Mesenchymal stem cell (in vitro differentiated cells and primary cell): Measurements from ENCODE around the gene PRKAR2A.

ENCODE experiments used
- DNase-seq: peaks from one replicate; pipeline ENCODE4 v3.0.0-alpha.2; 2013
- H2AFZ ChIP-seq: one replicate; pipeline ENCODE4 v1.6.1; 2013; ENCODE audit warnings: low read depth, mild to moderate bottlenecking, control low read depth, inconsistent platforms, low read length, moderate library complexity
- H2AK5ac ChIP-seq: 2 replicates; pipeline ENCODE4 v1.6.1; 2013; ENCODE audit warnings: low read length, moderate library complexity, mild to moderate bottlenecking, inconsistent platforms; ENCODE audit not compliant: severe bottlenecking
- H2BK120ac ChIP-seq: one replicate; pipeline ENCODE4 v1.6.1; 2013; ENCODE audit warnings: low read depth, mild to moderate bottlenecking, inconsistent platforms, low read length, moderate library complexity
- H2BK12ac ChIP-seq, 2 experiments: one replicate each; pipeline ENCODE4 v1.6.1; 2013; ENCODE audit warnings: inconsistent platforms in 2 of 2, low read length in 2 of 2, mild to moderate bottlenecking in 2 of 2, moderate library complexity in 2 of 2, control low read depth in 1 of 2
- H2BK15ac ChIP-seq: one replicate; pipeline ENCODE4 v1.6.1; 2013; ENCODE audit warnings: mild to moderate bottlenecking, low read depth, inconsistent platforms; ENCODE audit not compliant: poor library complexity, severe bottlenecking
- H2BK5ac ChIP-seq: 2 replicates; pipeline ENCODE4 v1.6.1; 2013; ENCODE audit warnings: low read depth, mild to moderate bottlenecking, low read length, control low read depth, inconsistent platforms; ENCODE audit not compliant: poor library complexity, severe bottlenecking
- H3K14ac ChIP-seq, 2 experiments: one replicate each; pipeline ENCODE4 v1.6.1; 2013; ENCODE audit warnings: inconsistent platforms in 2 of 2, low read length in 2 of 2, control low read depth in 1 of 2, mild to moderate bottlenecking in 1 of 2, moderate library complexity in 1 of 2
- H3K18ac ChIP-seq, 2 experiments: one replicate each; pipeline ENCODE4 v1.6.1; 2013; ENCODE audit warnings: inconsistent platforms in 2 of 2, low read length in 2 of 2, control low read depth in 1 of 2, low read depth in 1 of 2, mild to moderate bottlenecking in 1 of 2
- H3K23ac ChIP-seq, 2 experiments: one replicate each; pipeline ENCODE4 v1.6.1; 2013; ENCODE audit warnings: inconsistent platforms in 2 of 2, low read length in 2 of 2, mild to moderate bottlenecking in 2 of 2, moderate library complexity in 2 of 2, control low read depth in 1 of 2
- H3K27ac ChIP-seq: 2 replicates; pipeline ENCODE4 v1.5.1; 2013; ENCODE audit warnings: mild to moderate bottlenecking, moderate library complexity, low read length, control low read depth, inconsistent platforms; ENCODE audit not compliant: poor library complexity, severe bottlenecking
- H3K27me3 ChIP-seq, 2 experiments: 2 replicates each; pipeline versions ENCODE4 v1.6.1 to v1.7.0; 2013; ENCODE audit warnings: low read length in 2 of 2, mild to moderate bottlenecking in 2 of 2, moderate library complexity in 2 of 2, control low read depth in 1 of 2, inconsistent platforms in 1 of 2; ENCODE audit not compliant: control insufficient read depth in 1 of 2, insufficient read depth in 1 of 2
- H3K36me3 ChIP-seq, 2 experiments: 2 replicates each; pipeline versions ENCODE4 v1.6.1 to v1.7.0; 2013; ENCODE audit warnings: low read length in 2 of 2, control low read depth in 1 of 2, inconsistent platforms in 1 of 2, low read depth in 1 of 2, mild to moderate bottlenecking in 1 of 2; ENCODE audit not compliant: insufficient read depth in 2 of 2, control insufficient read depth in 1 of 2
- H3K4ac ChIP-seq, 2 experiments: one replicate each; pipeline ENCODE4 v1.6.1; 2013; ENCODE audit warnings: inconsistent platforms in 2 of 2, low read length in 2 of 2, mild to moderate bottlenecking in 2 of 2, moderate library complexity in 2 of 2, control low read depth in 1 of 2, low read depth in 1 of 2
- H3K4me1 ChIP-seq: 2 replicates; pipeline ENCODE4 v1.6.1; 2013; ENCODE audit warnings: low read depth, low read length, control low read depth; ENCODE audit not compliant: control insufficient read depth, insufficient read depth
- H3K4me2 ChIP-seq: 2 replicates; pipeline ENCODE4 v1.6.1; 2013; ENCODE audit warnings: low read length, mild to moderate bottlenecking, inconsistent platforms; ENCODE audit not compliant: poor library complexity, severe bottlenecking
- H3K4me3 ChIP-seq, 2 experiments: 2 replicates each; pipeline versions ENCODE4 v1.5.1 to v1.7.0; 2013; ENCODE audit warnings: low read length in 2 of 2, mild to moderate bottlenecking in 2 of 2, control low read depth in 1 of 2, low read depth in 1 of 2; ENCODE audit not compliant: insufficient read depth in 1 of 2
- H3K79me1 ChIP-seq: replicated peaks from 2 replicates; pipeline ENCODE4 v1.6.1; 2013; ENCODE audit warnings: mild to moderate bottlenecking, control low read depth, low read length, inconsistent platforms; ENCODE audit not compliant: poor library complexity, severe bottlenecking
- H3K9ac ChIP-seq: 2 replicates; pipeline ENCODE4 v1.7.0; 2013; ENCODE audit warnings: mild to moderate bottlenecking, low read length, moderate library complexity
- H3K9me3 ChIP-seq: 2 replicates; pipeline ENCODE4 v1.7.0; 2013; ENCODE audit warnings: mild to moderate bottlenecking, low read length; ENCODE audit not compliant: control insufficient read depth
- H4K8ac ChIP-seq: one replicate; pipeline ENCODE4 v1.6.1; 2013; ENCODE audit warnings: inconsistent platforms, mild to moderate bottlenecking, low read length, moderate library complexity
- H4K91ac ChIP-seq: one replicate; pipeline ENCODE4 v1.6.1; 2013; ENCODE audit warnings: mild to moderate bottlenecking, low read length, inconsistent platforms
- whole genome bisulfite sequencing: methylation state at CpG from one replicate; pipeline ENCODE4 v1.1.7; 2013; ENCODE audit warnings: mixed read lengths; 5-methylcytosine and 5-hydroxymethylcytosine counted together

The PRKAR2A gene

DNA sequence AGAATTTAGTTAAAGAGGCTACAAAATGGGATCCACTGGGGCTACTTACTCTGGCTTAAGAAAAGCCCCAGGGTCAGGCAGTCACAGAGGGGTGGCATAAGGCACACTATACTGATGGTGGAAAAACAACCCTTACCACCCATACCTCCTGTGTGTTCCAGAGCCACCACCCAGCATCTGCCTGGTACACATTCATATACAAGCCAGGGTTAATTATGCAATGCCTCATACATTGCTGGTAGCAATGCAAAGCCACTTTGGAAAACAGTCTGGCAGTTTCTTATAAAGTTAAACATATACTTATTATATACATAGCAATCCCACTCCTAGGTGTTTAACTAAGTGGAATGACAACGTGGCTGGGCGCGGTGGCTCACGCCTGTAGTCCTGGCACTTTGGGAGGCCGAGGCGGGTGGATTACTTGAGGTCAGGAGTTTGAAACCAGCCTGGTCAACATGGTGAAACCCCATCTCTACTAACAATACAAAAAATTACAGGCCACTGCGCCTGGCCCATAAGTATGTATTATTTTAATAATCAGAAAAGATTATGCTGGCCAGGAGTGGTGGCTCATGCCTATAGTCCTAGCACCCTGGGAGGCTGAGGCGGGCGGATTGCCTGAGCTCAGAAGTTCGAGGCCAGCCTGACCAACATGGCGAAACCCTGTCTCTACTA lies 146.8 kb downstream of the PRKAR2A start:
- no peak for DNase-seq
- Histone ChIP-seq H2AFZ (no peak overlapping the region), H3K4ac (no peak overlapping the region), H3K9ac (no peak overlapping the region), H3K27ac (no peak overlapping the region), H3K14ac (no peak overlapping the region), H2AK5ac (no peak overlapping the region), H2BK5ac (no peak overlapping the region), H3K4me1 (peaks cover 10% of the 10 kb centered on the region), H2BK12ac (no peak overlapping the region), H3K4me2 (no peak overlapping the region), H4K8ac (no peak overlapping the region), H2BK120ac (no peak overlapping the region), H3K79me1 (no peaks in the 10 kb centered on the region), H3K27me3 (no peaks in the 10 kb centered on the region), H3K36me3 (peaks cover 31 to 34% of the 10 kb centered on the region in 2 experiments), H2BK15ac (no peak overlapping the region), H4K91ac (no peak overlapping the region), H3K18ac (no peak overlapping the region), H3K23ac (no peak overlapping the region), H3K9me3 (no peaks in the 10 kb centered on the region), H3K4me3 (peak overlapping the region in 1 of 2 experiments; percentile 19)
- WGBS, result 92% methylated on average over 10 of the region's 11 CpGs

DNA sequence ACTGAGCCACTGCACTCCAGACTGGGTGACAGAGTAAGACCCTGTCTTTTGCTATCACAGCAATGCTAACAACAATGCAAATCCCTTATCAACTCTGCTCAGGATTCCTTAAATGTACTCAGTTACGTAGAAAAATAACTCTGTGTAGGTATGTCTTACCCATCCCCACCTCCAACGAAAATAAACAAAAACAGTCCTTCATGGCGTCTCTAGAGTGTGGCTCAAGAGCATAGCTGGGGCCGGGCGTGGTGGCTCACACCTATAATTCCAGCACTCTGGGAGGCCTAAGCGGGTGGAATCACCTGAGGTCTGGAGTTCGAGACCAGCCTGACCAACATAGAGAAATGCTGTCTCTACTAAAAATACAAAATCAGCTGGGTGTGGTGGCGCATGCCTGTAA lies 148.8 kb downstream of the PRKAR2A start:
- H2BK120ac ChIP-seq, result no peak overlapping the region

DNA sequence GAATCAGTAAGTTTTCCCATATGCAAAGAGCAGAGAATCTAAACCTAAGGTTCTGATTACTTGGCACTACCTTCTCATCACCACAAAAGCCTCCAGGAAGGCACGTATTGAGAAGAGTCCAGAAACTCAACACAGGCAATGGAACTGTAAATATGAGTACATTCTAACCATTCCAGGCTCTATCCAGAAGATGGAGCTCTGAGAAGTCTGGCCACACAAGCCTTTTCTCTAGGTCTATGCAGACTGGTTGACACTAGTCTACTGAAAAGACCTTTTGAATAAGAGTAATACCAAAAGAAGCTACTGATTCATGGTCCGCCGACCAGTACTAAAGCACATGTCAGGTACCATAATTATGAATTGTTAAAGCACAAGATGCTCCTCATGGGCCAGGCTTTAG lies 149.7 kb downstream of the PRKAR2A start:
- no peak overlapping the region for H3K4me3 ChIP-seq
- H3K79me1 ChIP-seq, result peaks cover under 1% of the 10 kb centered on the region
- 98% methylated on average over 3 of the region's 3 CpGs for WGBS
- H3K27ac ChIP-seq, result no peak overlapping the region
- no peak overlapping the region for H3K9ac ChIP-seq
- H3K23ac ChIP-seq, result no peak overlapping the region
- H3K27me3 ChIP-seq, result no peaks in the 10 kb centered on the region
- no peak overlapping the region for H2AFZ ChIP-seq
- no peak overlapping the region for H2BK15ac ChIP-seq
- no peak overlapping the region for H2BK12ac ChIP-seq
- no peak for DNase-seq
- no peak overlapping the region for H4K91ac ChIP-seq
- H2BK5ac ChIP-seq, result no peak overlapping the region
- H2BK120ac ChIP-seq, result no peak overlapping the region
- no peak overlapping the region for H3K4ac ChIP-seq
- no peak overlapping the region for H3K14ac ChIP-seq
- no peak overlapping the region for H2AK5ac ChIP-seq
- peaks cover 31 to 42% of the 10 kb centered on the region in 2 experiments for H3K36me3 ChIP-seq
- no peak overlapping the region for H3K18ac ChIP-seq
- H3K9me3 ChIP-seq, result no peaks in the 10 kb centered on the region
- no peak overlapping the region for H4K8ac ChIP-seq
- H3K4me2 ChIP-seq, result no peak overlapping the region
- H3K4me1 ChIP-seq, result peaks cover 22% of the 10 kb centered on the region

More for the DNA sequence above, 148.8 kb downstream of the PRKAR2A start:
- no peak overlapping the region for H3K18ac ChIP-seq
- H3K14ac ChIP-seq, result no peak overlapping the region
- no peak overlapping the region for H2BK12ac ChIP-seq
- no peak overlapping the region for H2BK5ac ChIP-seq
- H2AK5ac ChIP-seq, result no peak overlapping the region
- no peaks in the 10 kb centered on the region for H3K9me3 ChIP-seq
- no peaks in the 10 kb centered on the region for H3K79me1 ChIP-seq
- peaks cover 19% of the 10 kb centered on the region for H3K4me1 ChIP-seq
- no peak overlapping the region for H2AFZ ChIP-seq
- H3K4ac ChIP-seq, result no peak overlapping the region
- H3K27me3 ChIP-seq, result no peaks in the 10 kb centered on the region
- peaks cover 26 to 35% of the 10 kb centered on the region in 2 experiments for H3K36me3 ChIP-seq
- DNase-seq, result no peak
- H3K4me3 ChIP-seq, result no peak overlapping the region
- 98% methylated on average over 8 of the region's 8 CpGs for WGBS
- no peak overlapping the region for H2BK15ac ChIP-seq
- H3K4me2 ChIP-seq, result no peak overlapping the region
- no peak overlapping the region for H3K23ac ChIP-seq
- H4K8ac ChIP-seq, result no peak overlapping the region
- no peak overlapping the region for H3K27ac ChIP-seq
- no peak overlapping the region for H3K9ac ChIP-seq
- H4K91ac ChIP-seq, result no peak overlapping the region

DNA sequence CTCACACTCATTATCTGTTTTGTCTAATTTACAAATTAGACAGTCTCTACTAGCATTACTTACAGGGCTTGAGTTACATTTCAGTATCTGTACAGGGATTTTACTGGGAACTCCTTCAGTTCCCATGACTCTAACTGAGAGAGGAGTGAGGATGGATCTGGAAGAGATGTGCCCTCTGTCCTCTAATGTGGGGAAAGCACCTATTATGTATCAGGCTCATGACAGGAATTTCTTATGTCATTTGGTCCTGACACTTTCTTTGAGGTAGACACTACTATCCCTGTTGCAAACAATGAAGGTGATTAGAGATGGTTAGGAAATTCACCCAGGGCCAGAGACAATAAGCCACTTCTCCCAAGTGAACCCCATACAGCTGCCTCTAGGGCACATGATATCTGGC lies 151.1 kb downstream of the PRKAR2A start:
- H3K23ac ChIP-seq, result no peak overlapping the region
- no peaks in the 10 kb centered on the region for H3K27me3 ChIP-seq
- peak overlapping the region; percentile 35 for H3K27ac ChIP-seq
- no peak overlapping the region for H2BK12ac ChIP-seq
- H3K18ac ChIP-seq, result no peak overlapping the region
- H3K9ac ChIP-seq, result peak overlapping the region; percentile 31
- DNase-seq, result peak; percentile 21
- no peak overlapping the region for H2BK5ac ChIP-seq
- H3K79me1 ChIP-seq, result peaks cover 4% of the 10 kb centered on the region
- no peak overlapping the region for H2AK5ac ChIP-seq
- no peak overlapping the region for H3K4ac ChIP-seq
- H3K4me3 ChIP-seq, result no peak overlapping the region
- H3K14ac ChIP-seq, result no peak overlapping the region
- no peak overlapping the region for H3K4me2 ChIP-seq
- peaks cover 40 to 52% of the 10 kb centered on the region in 2 experiments for H3K36me3 ChIP-seq
- H3K9me3 ChIP-seq, result no peaks in the 10 kb centered on the region
- no peak overlapping the region for H4K8ac ChIP-seq
- H2AFZ ChIP-seq, result no peak overlapping the region
- no peak overlapping the region for H4K91ac ChIP-seq
- H2BK15ac ChIP-seq, result no peak overlapping the region
- no peak overlapping the region for H2BK120ac ChIP-seq
- H3K4me1 ChIP-seq, result peaks cover 20% of the 10 kb centered on the region
